Embryonic facial prominence (tissue), 1 donor: ENCODE data around the gene LOC128125822.
"Not testable (repeated sequence)": the region's sequence is repeated elsewhere in the genome, so short reads cannot be mapped to it uniquely, and the experiment has no call there.

Experiments
- DNase-seq: peaks from one replicate; pipeline ENCODE4 v3.0.0-alpha.2; 2016; ENCODE audit errors: extremely low spot score

LOC128125822 gene

DNA sequence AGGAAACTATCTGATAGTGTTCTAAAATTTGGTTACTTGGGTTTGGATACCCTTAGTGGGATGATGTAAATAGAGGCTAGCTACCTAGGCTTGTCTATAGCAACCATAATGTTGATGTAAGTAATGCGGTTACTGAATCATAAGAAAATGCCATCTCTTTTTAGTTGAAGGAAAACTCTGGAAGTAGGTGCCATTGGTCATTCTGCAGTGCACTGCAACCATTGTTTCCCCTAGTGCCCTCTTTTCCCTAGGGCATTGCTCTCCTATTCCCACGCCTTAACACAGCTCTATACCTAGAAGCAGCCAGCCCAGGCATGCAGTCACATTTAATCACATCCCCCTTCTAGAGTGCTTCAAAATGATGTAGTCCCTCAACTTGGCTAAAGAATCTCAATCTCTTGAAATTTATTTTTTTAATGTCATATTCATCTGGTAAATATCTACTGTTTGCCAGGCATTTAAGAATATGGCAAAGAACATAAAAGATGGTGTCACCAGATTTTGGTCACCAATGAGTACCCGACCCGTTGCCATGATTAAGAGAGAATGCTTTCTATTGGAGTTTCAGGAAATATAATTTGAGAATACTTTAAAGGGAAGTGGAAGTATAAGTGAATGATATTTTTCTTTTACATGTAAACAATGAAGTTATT lies 10.4 kb downstream of the LOC128125822 start:
- no peak for DNase-seq

DNA sequence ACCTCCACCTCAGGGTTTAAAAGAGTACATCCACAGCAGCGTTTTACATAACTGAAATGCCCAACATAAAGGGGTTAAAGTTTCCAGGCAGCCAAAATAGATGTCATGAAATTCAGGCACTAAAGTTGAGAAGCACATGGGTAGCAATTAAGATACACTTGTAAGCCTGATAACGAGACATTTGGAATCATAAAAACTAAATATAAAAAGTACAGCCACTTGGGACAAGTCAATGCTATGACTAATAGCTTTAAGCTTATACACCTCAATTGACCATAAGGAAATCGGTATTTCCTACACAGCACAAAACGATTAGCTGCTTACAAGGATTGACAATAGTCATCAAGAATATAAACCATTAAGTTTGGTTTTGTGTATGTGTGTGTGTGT lies 11.8 kb downstream of the LOC128125822 start:
- DNase-seq, result no peak

DNA sequence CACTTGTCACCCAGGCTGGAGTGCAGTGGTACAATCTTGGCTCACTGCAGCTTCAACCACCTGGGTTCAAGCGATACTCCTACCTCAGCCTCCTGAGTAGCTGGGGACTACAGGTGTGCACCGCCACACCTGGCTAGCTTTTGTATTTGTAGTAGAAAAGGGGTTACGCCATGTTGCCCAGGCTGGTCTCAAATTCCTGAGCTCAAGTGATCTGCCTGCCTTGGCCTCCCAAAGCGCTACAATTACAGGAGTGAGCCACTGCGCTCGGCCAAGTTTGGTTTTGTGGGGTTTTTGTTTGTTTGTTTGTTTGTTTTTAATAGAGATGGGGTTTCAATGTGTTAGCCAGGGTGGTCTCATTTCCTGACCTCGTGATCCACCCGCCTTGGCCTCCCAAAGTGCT lies 12.3 kb downstream of the LOC128125822 start:
- no peak for DNase-seq

DNA sequence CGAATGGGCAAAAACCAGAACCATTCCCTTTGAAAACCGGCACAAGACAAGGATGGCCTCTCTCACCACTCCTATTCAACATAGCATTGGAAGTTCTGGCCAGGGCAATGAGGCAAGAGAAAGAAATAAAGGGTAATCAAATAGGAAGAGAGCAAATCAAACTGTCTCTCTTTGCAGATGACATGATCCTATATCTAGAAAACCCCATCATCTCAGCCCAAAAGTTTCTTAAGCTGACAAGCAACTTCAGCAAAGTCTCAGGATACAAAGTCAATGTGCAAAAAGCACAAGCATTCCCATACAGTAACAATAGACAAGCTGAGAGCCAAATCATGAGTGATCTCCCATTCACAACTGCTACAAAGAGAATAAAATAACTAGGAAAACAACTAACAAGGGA lies 13.4 kb downstream of the LOC128125822 start:
- DNase-seq, result not testable (repeated sequence)

DNA sequence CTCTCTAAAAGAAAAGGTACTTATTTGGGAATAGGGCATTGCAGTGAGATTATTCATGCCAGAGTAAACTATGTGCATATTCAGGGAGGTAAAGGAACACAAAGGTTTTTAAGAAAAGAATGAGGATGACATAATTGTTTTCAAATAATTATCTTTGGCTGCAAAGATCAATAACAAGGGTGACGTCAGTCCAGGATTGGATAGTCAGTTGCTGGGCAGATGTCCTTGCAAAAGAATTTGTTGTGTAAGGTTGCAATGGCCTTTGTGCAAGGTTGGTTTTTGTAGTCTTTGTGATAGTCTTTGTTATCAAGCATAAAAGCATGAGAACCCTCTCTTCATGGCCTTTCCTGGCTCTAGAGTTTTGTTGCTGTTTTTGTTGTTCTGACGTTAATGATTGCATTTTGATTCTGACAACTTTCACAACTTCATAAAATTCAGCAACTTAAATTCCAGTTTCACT lies 17.7 kb downstream of the LOC128125822 start:
- DNase-seq, result no peak

DNA sequence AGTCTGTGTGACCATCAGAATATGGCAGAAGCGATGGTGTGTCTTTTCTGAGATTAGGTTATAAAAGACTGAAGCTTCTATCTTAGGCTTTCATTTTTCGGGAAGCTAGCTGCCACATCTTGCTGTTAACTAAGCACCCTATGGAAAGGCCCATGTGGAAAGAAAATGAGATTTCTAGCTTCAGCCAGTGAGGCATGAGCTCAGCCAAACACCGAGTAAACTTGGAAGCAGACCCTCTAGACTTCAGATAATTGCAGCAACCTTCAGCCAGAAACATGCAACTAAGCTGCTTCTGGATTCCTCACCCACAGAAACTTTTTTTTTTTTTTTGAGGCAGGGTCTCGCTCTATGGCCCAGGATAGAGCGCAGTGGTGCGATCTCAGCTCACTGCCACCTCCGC lies 20.6 kb downstream of the LOC128125822 start:
- no peak for DNase-seq

DNA sequence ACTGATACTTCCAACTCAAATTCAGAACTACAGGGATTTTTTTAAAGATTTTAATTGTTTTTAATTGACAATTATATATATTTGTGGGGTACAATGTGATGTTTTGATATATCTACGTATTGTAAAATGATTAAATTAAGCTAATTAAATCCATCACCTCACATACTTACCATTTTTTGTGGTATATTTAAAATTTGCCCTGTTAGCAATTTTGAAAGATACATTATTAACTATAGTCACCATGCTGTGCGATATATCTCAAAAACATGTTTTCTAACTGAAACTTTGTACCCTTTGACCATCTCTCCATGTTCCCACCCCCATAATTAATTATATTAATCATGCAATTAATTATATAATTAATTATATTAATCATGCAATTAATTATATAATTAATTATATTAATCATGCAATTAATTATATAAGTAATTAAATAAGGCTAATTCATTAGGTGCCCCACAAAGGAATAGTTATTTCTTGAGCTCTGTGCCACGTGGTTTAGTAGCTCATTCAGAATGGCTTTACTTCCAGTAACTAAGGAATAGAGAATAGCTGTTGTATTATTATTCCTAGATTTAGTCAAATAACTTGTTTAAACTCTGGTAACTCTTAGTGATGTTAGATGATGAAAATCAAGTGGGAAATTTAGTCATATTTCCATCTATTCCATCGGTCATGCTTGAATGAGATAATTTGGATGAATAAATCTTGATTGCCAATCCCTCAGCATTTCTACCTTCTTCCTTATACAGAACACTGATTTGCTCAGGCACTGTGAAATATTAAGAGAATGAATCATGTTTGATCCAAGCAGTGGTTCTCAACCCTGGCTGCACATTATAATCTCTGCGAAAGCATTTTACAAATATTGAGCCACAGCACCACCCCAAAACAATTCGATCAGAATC lies 25.1 kb downstream of the LOC128125822 start:
- DNase-seq, result no peak

DNA sequence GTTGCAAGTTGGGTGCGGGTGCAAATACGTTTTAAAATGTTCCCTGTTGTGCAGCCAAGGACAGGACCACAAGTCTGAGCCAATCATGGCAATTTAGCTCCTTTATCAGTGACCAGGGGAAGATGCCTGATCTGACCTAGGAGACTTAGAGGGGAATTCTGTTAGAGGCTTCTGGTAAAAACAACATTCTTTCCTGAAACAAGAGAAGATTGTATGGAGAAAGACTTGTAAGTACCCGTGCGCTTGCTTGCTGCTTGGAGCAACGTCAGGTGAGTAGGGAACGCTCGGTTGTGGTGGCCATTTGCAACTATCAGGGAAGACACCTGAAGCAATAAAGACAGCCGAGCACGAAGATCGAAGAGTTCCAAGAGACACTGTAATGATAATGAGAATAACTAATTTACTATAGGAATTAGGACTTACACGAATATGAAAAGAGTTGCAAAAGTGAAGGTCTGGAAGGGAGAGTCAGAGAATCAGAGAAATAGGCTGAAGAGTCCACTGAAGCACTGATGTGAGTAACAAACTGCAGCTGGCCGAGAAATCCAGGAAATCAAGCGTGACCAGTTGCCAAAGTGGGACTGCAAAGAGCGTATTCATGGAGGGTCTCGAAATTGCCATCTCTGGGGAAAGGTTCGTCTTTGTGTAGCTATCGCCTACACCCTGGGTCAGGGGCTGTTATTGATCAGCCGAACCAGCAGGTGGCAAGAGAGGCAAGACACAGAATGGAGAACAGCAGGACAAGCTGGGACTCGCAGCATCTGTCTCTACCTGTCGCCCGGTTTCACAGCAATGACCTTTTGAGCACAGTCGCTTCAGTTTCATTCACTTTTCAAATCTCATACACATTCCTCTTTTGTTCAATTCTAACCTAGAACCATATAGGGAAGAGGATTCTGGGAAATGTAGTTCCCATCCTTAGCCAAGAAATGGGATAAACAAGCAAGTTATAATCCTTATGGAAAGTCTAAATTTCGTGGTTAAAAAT lies 26.1 kb downstream of the LOC128125822 start:
- peak; percentile 68 for DNase-seq

DNA sequence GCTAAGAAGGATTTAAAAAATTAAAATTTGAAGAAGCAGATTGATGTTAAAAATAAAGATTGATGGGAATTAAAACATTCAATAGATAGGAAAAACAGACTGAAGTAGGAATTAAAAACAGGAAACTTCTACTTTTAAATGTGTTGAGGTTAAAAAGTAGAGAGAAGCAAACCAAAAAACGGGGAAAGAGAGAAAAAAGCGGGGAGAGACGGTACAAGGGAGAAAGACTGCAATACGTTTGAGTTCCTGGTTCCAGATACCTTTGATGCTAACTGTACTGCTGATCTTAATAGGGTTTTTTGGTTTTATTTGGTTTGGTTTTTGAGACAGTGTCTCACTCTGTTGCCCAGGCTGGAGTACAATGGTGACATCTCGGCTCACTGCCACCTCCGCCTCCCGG lies 27.0 kb downstream of the LOC128125822 start:
- DNase-seq, result no peak

DNA sequence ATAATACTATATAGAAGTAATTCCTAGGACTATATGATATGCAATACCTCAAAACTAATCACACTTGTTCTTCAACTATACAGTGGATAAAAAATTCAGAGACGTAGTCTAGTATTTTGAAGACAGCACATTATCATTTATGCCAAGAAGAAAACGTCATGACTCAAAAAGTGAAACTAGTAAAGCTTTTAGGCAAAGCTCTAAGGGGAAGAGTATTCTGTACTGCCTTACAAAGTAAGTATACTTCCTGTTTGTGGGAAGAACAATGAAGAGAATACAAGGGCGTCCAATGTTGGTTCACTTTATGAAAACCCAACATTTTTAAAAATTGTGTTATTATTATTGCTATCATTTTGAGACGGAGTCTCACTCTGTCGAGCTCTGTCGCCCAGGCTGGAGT lies 27.9 kb downstream of the LOC128125822 start:
- DNase-seq, result no peak

DNA sequence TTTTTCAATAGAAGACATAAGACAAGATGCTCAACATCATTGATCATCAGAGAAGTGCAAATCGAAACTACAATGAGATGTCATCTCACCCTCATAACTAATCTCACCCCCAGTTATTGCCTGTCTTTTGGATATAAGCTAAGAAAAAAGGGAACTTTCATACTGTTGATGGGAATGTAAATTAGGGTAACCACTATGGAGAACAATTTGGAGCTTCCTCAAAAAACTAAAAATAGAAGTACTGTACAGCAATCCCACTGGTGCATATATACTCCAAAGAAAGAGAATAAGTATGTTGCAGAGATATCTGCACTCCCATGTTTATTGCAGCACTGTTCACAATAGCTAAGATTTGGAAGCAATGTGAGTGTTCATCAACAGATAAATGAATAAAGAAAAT lies 37.0 kb downstream of the LOC128125822 start:
- no peak for DNase-seq

DNA sequence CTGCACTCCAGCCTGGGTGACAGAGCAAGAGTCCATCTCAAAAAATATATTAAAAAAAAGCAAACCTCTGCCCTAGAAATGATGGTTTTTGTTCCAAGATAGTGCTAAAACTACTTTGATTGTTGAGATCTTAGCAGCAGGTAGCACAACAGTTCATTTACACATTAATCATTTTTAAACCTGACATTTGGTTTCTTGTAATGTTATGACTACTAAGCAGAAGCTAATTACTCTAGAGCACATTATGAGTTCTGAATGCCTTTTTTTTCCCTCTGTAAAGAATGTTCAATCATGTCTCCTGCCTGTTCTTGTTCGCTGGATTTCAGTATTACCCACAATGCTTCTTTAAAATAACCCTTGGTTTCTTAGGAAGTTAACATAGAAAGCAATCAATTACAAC lies 38.7 kb downstream of the LOC128125822 start:
- no peak for DNase-seq

DNA sequence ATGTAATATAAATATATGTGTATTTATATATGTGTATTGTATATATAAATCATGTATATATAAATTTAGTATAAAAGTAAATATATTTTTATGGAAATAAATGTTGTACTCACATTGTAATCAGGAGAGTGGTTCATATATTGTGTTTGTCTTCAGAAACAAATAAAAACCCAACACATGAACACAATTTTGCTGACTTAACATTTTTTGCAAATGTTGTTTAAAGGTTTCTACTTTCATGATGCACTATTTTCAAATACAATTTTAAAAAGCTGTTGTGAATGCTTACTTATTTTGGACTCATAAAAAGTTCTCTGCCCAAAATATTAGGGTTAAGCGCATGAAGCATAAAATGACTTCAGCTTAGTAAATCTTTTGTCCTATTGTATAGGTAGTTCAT lies 39.3 kb downstream of the LOC128125822 start:
- DNase-seq, result no peak

DNA sequence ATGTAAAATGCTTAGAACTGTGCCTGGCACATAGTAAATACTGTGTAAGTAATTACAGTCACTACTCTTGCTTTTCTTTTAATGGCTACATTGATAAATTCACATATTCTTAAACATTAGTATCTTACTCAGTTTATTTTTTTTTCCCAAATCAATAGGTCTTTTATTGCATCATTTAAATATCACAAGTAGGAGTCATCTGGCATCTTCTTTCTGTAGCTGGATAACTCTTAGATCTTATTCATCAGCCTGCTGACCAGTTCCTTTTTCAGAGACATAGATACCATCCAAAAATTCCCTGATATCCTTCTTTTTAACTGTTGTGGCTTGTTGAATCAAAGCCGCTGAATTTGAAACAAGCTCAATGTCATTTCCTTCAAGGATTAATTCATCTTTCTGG lies 43.3 kb downstream of the LOC128125822 start:
- DNase-seq, result no peak
